Loucy (cell line): ENCODE results near the gene BOC.

Source experiments
- H2AFZ ChIP-seq: fragments of 200-600 bp; sonication (generic); 2 replicates; pipeline ENCODE4 v1.6.0; 2016; ENCODE audit warnings: antibody characterized with exemption, mild to moderate bottlenecking, low read length, moderate library complexity
- H3F3A ChIP-seq: fragments of 200-600 bp; 2 replicates; pipeline ENCODE4 v1.6.0; 2016; ENCODE audit warnings: antibody characterized with exemption, low read depth, mild to moderate bottlenecking
- H3K27me3 ChIP-seq: fragments of 200-600 bp; sonication (generic); 2 replicates; pipeline ENCODE4 v1.6.1; 2014; ENCODE audit warnings: low read length, mild to moderate bottlenecking; ENCODE audit not compliant: insufficient read depth, poor library complexity, severe bottlenecking
- H3K36me3 ChIP-seq: fragments of 200-600 bp; sonication (generic); 2 replicates; pipeline ENCODE4 v1.6.1; 2016; ENCODE audit warnings: low read length; ENCODE audit not compliant: insufficient read depth
- H3K4me1 ChIP-seq: fragments of 200-600 bp; sonication (generic); 2 replicates; pipeline ENCODE4 v1.5.1; 2014; ENCODE audit warnings: low read length, mild to moderate bottlenecking; ENCODE audit not compliant: insufficient read depth, poor library complexity, severe bottlenecking
- H3K4me2 ChIP-seq: fragments of 200-600 bp; sonication (generic); 2 replicates; pipeline ENCODE4 v1.6.0; 2014; ENCODE audit warnings: antibody characterized with exemption, low read length, low read depth, mild to moderate bottlenecking; ENCODE audit not compliant: poor library complexity, severe bottlenecking
- H3K4me3 ChIP-seq: fragments of 200-600 bp; sonication (generic); 2 replicates; pipeline ENCODE4 v1.5.1; 2014; ENCODE audit warnings: low read length, mild to moderate bottlenecking, mixed read lengths; ENCODE audit not compliant: poor library complexity, severe bottlenecking
- H3K79me2 ChIP-seq: fragments of 200-600 bp; sonication (generic); 2 replicates; pipeline ENCODE4 v1.6.1; 2014; ENCODE audit warnings: low read length; ENCODE audit not compliant: insufficient read depth
- H3K9ac ChIP-seq: fragments of 200-600 bp; sonication (generic); 2 replicates; pipeline ENCODE4 v1.6.0; 2014; ENCODE audit warnings: mild to moderate bottlenecking, low read depth, low read length, moderate library complexity; ENCODE audit not compliant: poor library complexity, severe bottlenecking
- H3K9me2 ChIP-seq: fragments of 200-600 bp; sonication (generic); replicated peaks from 2 replicates; pipeline ENCODE4 v1.6.1; 2016; ENCODE audit warnings: low read depth, low read length, mixed read lengths
- H3K9me3 ChIP-seq: fragments of 200-600 bp; sonication (generic); 2 replicates; pipeline ENCODE4 v1.6.1; 2014; ENCODE audit warnings: mild to moderate bottlenecking, antibody characterized with exemption, low read length, low read depth; ENCODE audit not compliant: insufficient read depth
- H4K20me1 ChIP-seq: fragments of 200-600 bp; sonication (generic); 2 replicates; pipeline ENCODE4 v1.6.0; 2014; ENCODE audit warnings: antibody characterized with exemption, low read length, mild to moderate bottlenecking; ENCODE audit not compliant: insufficient read depth, poor library complexity, severe bottlenecking
- CTCF ChIP-seq: fragments of 200-600 bp; sonication (generic); conservative IDR thresholded peaks from 2 replicates; pipeline ENCODE4 v1.5.1; 2014; ENCODE audit warnings: mild to moderate bottlenecking, antibody characterized with exemption, low read length
- EZH2phosphoT487 ChIP-seq: fragments of 200-600 bp; IDR thresholded peaks from 2 replicates; pipeline ENCODE4 v1.6.1; 2018; ENCODE audit warnings: antibody characterized with exemption, mild to moderate bottlenecking, moderate library complexity, borderline replicate concordance

Gene BOC

GRCh38 chr3:113234688-113235260 lies 23.4 kb downstream of the BOC start:
- Histone ChIP-seq H3F3A (no peaks in the 10 kb centered on the region), H3K79me2 (no peaks in the 10 kb centered on the region)
- TF ChIP-seq EZH2phosphoT487 (no peak), CTCF (no peak)

GRCh38 chr3:113238503-113238902 lies 27.1 kb downstream of the BOC start:
- no peaks in the 10 kb centered on the region for H3K27me3 ChIP-seq
- H3F3A ChIP-seq: no peaks in the 10 kb centered on the region
- H3K36me3 ChIP-seq: no peaks in the 10 kb centered on the region
- no peak overlapping the region for H3K4me2 ChIP-seq
- TF ChIP-seq CTCF (peak; percentile 27; the same call in 1 of the 2 replicates), EZH2phosphoT487 (no peak)
- H4K20me1 ChIP-seq: no peaks in the 10 kb centered on the region
- H3K4me3 ChIP-seq: no peak overlapping the region
- no peak overlapping the region for H2AFZ ChIP-seq
- peaks cover 27% of the 10 kb centered on the region for H3K4me1 ChIP-seq
- no peaks in the 10 kb centered on the region for H3K9me2 ChIP-seq
- no peaks in the 10 kb centered on the region for H3K79me2 ChIP-seq
- H3K9ac ChIP-seq: no peak overlapping the region
- H3K9me3 ChIP-seq: no peaks in the 10 kb centered on the region

More at GRCh38 chr3:113234688-113235260, 23.4 kb downstream of the BOC start:
- no peaks in the 10 kb centered on the region for H3K4me1 ChIP-seq
- H3K4me2 ChIP-seq: no peak overlapping the region
- H3K9ac ChIP-seq: no peak overlapping the region
- H3K9me2 ChIP-seq: no peaks in the 10 kb centered on the region
- no peaks in the 10 kb centered on the region for H4K20me1 ChIP-seq
- H2AFZ ChIP-seq: no peak overlapping the region
- H3K9me3 ChIP-seq: no peaks in the 10 kb centered on the region
- no peaks in the 10 kb centered on the region for H3K36me3 ChIP-seq
- H3K27me3 ChIP-seq: no peaks in the 10 kb centered on the region
- no peak overlapping the region for H3K4me3 ChIP-seq

- H3K27me3 ChIP-seq: no peaks in the 10 kb centered on the region
- H3F3A ChIP-seq: no peaks in the 10 kb centered on the region
- no peaks in the 10 kb centered on the region for H3K9me2 ChIP-seq
- no peaks in the 10 kb centered on the region for H3K36me3 ChIP-seq
- H3K4me2 ChIP-seq: peak overlapping the region; percentile 71
- no peaks in the 10 kb centered on the region for H3K9me3 ChIP-seq
- 0 out of 2 replicates have a peak overlapping the region, but pooled peaks have one; percentile 48 for H2AFZ ChIP-seq
- TF ChIP-seq EZH2phosphoT487: no peak
- TF ChIP-seq CTCF: no peak
- H3K79me2 ChIP-seq: no peaks in the 10 kb centered on the region
- H3K4me1 ChIP-seq: peaks cover 27% of the 10 kb centered on the region
- no peak overlapping the region for H3K4me3 ChIP-seq
- H3K9ac ChIP-seq: no peak overlapping the region
- no peaks in the 10 kb centered on the region for H4K20me1 ChIP-seq
Measured at GRCh38 chr3:113240841-113241240, 29.5 kb downstream of the BOC start.
